Skin epidermis (tissue), 12 donors: ENCODE measurements around the gene TNFRSF25.
A peak's percentile ranks its signal among the peaks of the same experiment; 100 is the strongest.

ENCODE experiments used
- H3K27ac ChIP-seq, 21 experiments: fragments of 200-600 bp; sonication (generic) in 11 of 21; one replicate each; pipeline ENCODE4 v1.5.0; 2020; ENCODE audit warnings: mild to moderate bottlenecking in 3 of 21, inconsistent platforms in 2 of 21, moderate library complexity in 2 of 21
- H3K4me3 ChIP-seq, 7 experiments: fragments of 200-600 bp; sonication (generic) in 2 of 7; one replicate each; pipeline ENCODE4 v1.5.0; 2020; ENCODE audit warnings: inconsistent platforms in 2 of 7, mild to moderate bottlenecking in 2 of 7, moderate library complexity in 1 of 7

TNFRSF25 gene

GRCh38 chr1:6466023-6466422, at the start of gene TNFRSF25:
TSS of gene TNFRSF25 (minus strand) at chr1:6466173. CDS start at chr1:6466107, 66 bp downstream.
- peak within 1 kb of the TSS in 12 of 21 experiments; percentile 16 to 87 (median 65) for H3K27ac ChIP-seq
- H3K4me3 ChIP-seq, result peak within 1 kb of the TSS; percentile 15 to 43 (median 31)

- H3K4me3 ChIP-seq, result no peak overlapping the region
- no peak overlapping the region for H3K27ac ChIP-seq
Measured at GRCh38 chr1:6515771-6516170, 49.8 kb upstream of the TNFRSF25 start.

- H3K4me3 ChIP-seq, result no peak overlapping the region
- H3K27ac ChIP-seq, result no peak overlapping the region
Measured at GRCh38 chr1:6513320-6513801, 47.4 kb upstream of the TNFRSF25 start.

- no peak overlapping the region for H3K4me3 ChIP-seq
- H3K27ac ChIP-seq, result no peak overlapping the region
Measured at GRCh38 chr1:6512908-6513280, 46.9 kb upstream of the TNFRSF25 start.

- no peak overlapping the region for H3K4me3 ChIP-seq
- no peak overlapping the region for H3K27ac ChIP-seq
Measured at GRCh38 chr1:6512245-6512907, 46.4 kb upstream of the TNFRSF25 start.

- Histone ChIP-seq H3K4me3 (no peak overlapping the region), H3K27ac (peak overlapping the region in 1 of 21 experiments; percentile 56)
Measured at GRCh38 chr1:6511561-6512244, 45.7 kb upstream of the TNFRSF25 start.

- Histone ChIP-seq H3K4me3 (no peak overlapping the region), H3K27ac (peak overlapping the region in 1 of 21 experiments; percentile 56)
Measured at GRCh38 chr1:6511056-6511455, 45.1 kb upstream of the TNFRSF25 start.

GRCh38 chr1:6510493-6510892, 44.5 kb upstream of the TNFRSF25 start:
- no peak overlapping the region for H3K4me3 ChIP-seq

GRCh38 chr1:6509919-6510291, 43.9 kb upstream of the TNFRSF25 start:
- no peak overlapping the region for H3K4me3 ChIP-seq
- H3K27ac ChIP-seq, result no peak overlapping the region

More at GRCh38 chr1:6510493-6510892, 44.5 kb upstream of the TNFRSF25 start:
- no peak overlapping the region for H3K27ac ChIP-seq

GRCh38 chr1:6509220-6509918, 43.4 kb upstream of the TNFRSF25 start:
- Histone ChIP-seq H3K4me3 (no peak overlapping the region), H3K27ac (no peak overlapping the region)

- Histone ChIP-seq H3K4me3 (no peak overlapping the region), H3K27ac (no peak overlapping the region)
Measured at GRCh38 chr1:6508816-6509189, 42.8 kb upstream of the TNFRSF25 start.

- H3K27ac ChIP-seq, result no peak overlapping the region
Measured at GRCh38 chr1:6508154-6508815, 42.3 kb upstream of the TNFRSF25 start.

GRCh38 chr1:6507461-6507911, 41.5 kb upstream of the TNFRSF25 start:
- peak overlapping the region in 1 of 21 experiments; percentile 3 for H3K27ac ChIP-seq

More at GRCh38 chr1:6508154-6508815, 42.3 kb upstream of the TNFRSF25 start:
- H3K4me3 ChIP-seq, result no peak overlapping the region

GRCh38 chr1:6507037-6507428, 41.1 kb upstream of the TNFRSF25 start:
- no peak overlapping the region for H3K27ac ChIP-seq
- no peak overlapping the region for H3K4me3 ChIP-seq

More at GRCh38 chr1:6507461-6507911, 41.5 kb upstream of the TNFRSF25 start:
- no peak overlapping the region for H3K4me3 ChIP-seq

- H3K27ac ChIP-seq, result no peak overlapping the region
- H3K4me3 ChIP-seq, result no peak overlapping the region
Measured at GRCh38 chr1:6506210-6507036, 40.5 kb upstream of the TNFRSF25 start.

- H3K27ac ChIP-seq, result no peak overlapping the region
- no peak overlapping the region for H3K4me3 ChIP-seq
Measured at GRCh38 chr1:6505367-6506209, 39.6 kb upstream of the TNFRSF25 start.

GRCh38 chr1:6504887-6505286, 38.9 kb upstream of the TNFRSF25 start:
- H3K4me3 ChIP-seq, result no peak overlapping the region
- no peak overlapping the region for H3K27ac ChIP-seq

- H3K27ac ChIP-seq, result no peak overlapping the region
- no peak overlapping the region for H3K4me3 ChIP-seq
Measured at GRCh38 chr1:6503884-6504602, 38.1 kb upstream of the TNFRSF25 start.
